Epithelial cell of esophagus (primary cell): ENCODE results near the gene PLXNA1.

Source experiments
- DNase-seq: peaks from one replicate; pipeline ENCODE4 v3.0.0; 2010; ENCODE audit warnings: low read depth
- H3K4me3 ChIP-seq: 2 replicates; pipeline ENCODE4 v1.5.1; 2011; ENCODE audit warnings: mild to moderate bottlenecking, low read length, control low read depth
- TF ChIP-seq, protein P1 (sequence below): IDR thresholded peaks from 2 replicates; pipeline ENCODE4 v1.5.1; 2011; ENCODE audit warnings: low read depth, mild to moderate bottlenecking, low read length, control low read depth, inconsistent platforms; ENCODE audit not compliant: insufficient read depth; ENCODE audit errors: missing control alignments

The PLXNA1 gene

DNA sequence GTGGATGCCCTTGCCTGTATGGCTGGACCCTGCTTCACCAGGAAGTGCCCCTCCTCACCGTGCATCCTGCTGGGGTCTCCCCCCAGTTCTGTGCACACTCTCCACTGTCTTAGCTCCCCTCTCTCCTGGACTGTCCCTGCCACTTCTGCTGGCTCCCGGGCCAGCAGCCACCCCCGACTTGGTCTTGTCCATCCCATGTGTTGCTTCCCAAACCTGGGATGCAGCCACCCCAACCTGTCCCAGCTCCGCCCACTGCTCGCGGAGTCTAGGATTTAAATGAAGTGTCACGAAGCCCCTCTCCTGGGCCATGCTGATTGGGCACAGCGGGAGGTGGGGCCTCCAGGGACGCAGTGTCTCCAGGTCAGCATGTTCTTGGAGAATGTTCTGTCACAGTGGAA, 48.5 kb downstream of the PLXNA1 start:
- no peak overlapping the region for H3K4me3 ChIP-seq
- TF ChIP-seq, protein P1, sequence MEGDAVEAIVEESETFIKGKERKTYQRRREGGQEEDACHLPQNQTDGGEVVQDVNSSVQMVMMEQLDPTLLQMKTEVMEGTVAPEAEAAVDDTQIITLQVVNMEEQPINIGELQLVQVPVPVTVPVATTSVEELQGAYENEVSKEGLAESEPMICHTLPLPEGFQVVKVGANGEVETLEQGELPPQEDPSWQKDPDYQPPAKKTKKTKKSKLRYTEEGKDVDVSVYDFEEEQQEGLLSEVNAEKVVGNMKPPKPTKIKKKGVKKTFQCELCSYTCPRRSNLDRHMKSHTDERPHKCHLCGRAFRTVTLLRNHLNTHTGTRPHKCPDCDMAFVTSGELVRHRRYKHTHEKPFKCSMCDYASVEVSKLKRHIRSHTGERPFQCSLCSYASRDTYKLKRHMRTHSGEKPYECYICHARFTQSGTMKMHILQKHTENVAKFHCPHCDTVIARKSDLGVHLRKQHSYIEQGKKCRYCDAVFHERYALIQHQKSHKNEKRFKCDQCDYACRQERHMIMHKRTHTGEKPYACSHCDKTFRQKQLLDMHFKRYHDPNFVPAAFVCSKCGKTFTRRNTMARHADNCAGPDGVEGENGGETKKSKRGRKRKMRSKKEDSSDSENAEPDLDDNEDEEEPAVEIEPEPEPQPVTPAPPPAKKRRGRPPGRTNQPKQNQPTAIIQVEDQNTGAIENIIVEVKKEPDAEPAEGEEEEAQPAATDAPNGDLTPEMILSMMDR = no peak
- DNase-seq = no peak

DNA sequence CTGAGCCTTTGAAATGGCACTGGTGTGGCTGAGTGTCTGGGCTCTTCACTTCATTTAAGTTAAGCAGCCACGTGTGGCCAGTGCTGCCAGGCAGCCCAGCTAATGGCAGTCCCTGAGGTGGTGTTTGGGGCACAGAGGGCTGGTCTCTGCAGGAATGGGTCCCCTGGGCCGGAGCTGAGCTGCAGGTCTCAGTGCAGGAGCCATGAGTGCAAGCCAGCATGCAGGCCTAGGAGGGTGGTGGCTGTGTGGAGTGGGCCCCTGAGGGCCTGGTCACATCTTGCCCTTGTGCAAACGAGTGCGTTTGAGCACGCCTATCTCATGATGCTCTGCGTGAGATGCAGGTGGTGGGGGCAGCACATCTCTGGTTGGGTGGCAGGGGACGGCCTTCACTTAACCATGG, 48.9 kb downstream of the PLXNA1 start:
- no peak for DNase-seq
- no peak overlapping the region for H3K4me3 ChIP-seq
- TF ChIP-seq, protein P1 = no peak

DNA sequence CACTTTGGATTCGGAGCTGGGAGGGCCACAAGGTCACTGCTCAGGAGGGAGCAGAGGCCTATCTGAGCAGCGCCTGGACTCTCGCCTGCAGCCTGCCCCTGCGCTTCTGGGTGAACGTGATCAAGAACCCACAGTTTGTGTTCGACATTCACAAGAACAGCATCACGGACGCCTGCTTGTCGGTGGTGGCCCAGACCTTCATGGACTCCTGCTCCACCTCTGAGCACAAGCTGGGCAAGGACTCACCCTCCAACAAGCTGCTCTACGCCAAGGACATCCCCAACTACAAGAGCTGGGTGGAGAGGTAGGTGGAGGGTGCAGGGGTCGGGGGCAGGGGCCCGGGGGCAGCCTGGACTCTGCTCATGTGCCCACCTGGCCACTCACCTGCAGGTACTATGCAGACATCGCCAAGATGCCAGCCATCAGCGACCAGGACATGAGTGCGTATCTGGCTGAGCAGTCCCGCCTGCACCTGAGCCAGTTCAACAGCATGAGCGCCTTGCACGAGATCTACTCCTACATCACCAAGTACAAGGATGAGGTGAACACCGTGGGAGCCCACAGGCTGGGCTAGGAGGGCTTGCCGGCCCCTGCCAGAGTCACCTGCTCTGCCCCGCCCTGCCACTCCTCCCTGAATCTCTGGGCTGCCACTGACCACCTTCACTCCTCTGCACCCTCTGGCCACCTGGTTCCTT, 49.5 kb downstream of the PLXNA1 start:
- TF ChIP-seq, protein P1 = no peak
- no peak for DNase-seq
- no peak overlapping the region for H3K4me3 ChIP-seq
